ENCODE measurements around the gene C20orf204.

Gene C20orf204

DNA sequence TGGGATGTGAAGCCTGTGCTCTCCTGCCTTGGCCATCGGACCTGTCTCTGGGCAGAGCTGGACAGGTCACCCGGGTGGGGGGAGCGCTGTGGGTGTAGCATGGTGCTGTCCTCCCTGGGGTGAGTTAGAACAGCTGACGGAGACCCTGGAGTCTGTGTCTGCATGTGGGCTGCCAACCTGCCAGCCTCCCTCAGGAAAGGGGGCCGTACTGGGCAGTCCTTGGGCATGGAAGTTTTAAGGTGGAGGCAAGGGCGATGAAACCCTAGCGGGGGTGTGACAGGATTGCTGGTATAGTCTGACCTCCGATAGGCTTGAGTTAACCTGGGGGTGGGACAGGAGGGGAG is 11.0 kb downstream of the C20orf204 start:
- H3K4me3 ChIP-seq (ENCODE audit: low read depth, low read length) = no peak overlapping the region
- TF ChIP-seq, protein P1, sequence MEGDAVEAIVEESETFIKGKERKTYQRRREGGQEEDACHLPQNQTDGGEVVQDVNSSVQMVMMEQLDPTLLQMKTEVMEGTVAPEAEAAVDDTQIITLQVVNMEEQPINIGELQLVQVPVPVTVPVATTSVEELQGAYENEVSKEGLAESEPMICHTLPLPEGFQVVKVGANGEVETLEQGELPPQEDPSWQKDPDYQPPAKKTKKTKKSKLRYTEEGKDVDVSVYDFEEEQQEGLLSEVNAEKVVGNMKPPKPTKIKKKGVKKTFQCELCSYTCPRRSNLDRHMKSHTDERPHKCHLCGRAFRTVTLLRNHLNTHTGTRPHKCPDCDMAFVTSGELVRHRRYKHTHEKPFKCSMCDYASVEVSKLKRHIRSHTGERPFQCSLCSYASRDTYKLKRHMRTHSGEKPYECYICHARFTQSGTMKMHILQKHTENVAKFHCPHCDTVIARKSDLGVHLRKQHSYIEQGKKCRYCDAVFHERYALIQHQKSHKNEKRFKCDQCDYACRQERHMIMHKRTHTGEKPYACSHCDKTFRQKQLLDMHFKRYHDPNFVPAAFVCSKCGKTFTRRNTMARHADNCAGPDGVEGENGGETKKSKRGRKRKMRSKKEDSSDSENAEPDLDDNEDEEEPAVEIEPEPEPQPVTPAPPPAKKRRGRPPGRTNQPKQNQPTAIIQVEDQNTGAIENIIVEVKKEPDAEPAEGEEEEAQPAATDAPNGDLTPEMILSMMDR (IDR thresholded peaks at IDR 0.05; ENCODE audit: low read depth, low read length) = no peak

GRCh38 chr20:64047968-64048401 is 12.0 kb downstream of the C20orf204 start:
- no peak overlapping the region for H3K4me3 ChIP-seq (ENCODE audit: low read depth, low read length)
- TF ChIP-seq, protein P1 (IDR thresholded peaks at IDR 0.05; ENCODE audit: low read depth, low read length) = no peak

- TF ChIP-seq, protein P1 (IDR thresholded peaks at IDR 0.05; ENCODE audit: low read depth, low read length) = no peak
- H3K4me3 ChIP-seq (ENCODE audit: low read depth, low read length) = no peak overlapping the region
Measured at GRCh38 chr20:64048402-64049044, 12.5 kb downstream of the C20orf204 start.

- TF ChIP-seq, protein P1 (IDR thresholded peaks at IDR 0.05; ENCODE audit: low read depth, low read length) = no peak
- no peak within 1 kb of the TSS for H3K4me3 ChIP-seq (ENCODE audit: low read depth, low read length)
Measured at GRCh38 chr20:64049060-64049877, 13.3 kb downstream of the C20orf204 start, which contains the start of gene SOX18. SOX18 (minus strand) TSS chr20:64049639; CDS start chr20:64049516, 123 bp downstream.

GRCh38 chr20:64049878-64050260 is 13.9 kb downstream of the C20orf204 start:
- H3K4me3 ChIP-seq (ENCODE audit: low read depth, low read length) = no peak overlapping the region
- TF ChIP-seq, protein P1 (IDR thresholded peaks at IDR 0.05; ENCODE audit: low read depth, low read length) = no peak

GRCh38 chr20:64050261-64051032 is 14.5 kb downstream of the C20orf204 start:
- no peak overlapping the region for H3K4me3 ChIP-seq (ENCODE audit: low read depth, low read length)
- TF ChIP-seq, protein P1 (IDR thresholded peaks at IDR 0.05; ENCODE audit: low read depth, low read length) = no peak

Measured in WI38 (cell line).